ENCODE results near the gene SNTG2.

The SNTG2 gene

GRCh38 chr2:1137913-1138391, 187.3 kb downstream of the SNTG2 start:
- DNase-seq, result no peak

- DNase-seq, result peak in 6 of 56 donors; percentile 1 to 7 (median 4)
Observed at GRCh38 chr2:1140389-1141003, 189.8 kb downstream of the SNTG2 start.

GRCh38 chr2:1141079-1141478, 190.4 kb downstream of the SNTG2 start:
- no peak for DNase-seq

GRCh38 chr2:1143129-1143528, 192.5 kb downstream of the SNTG2 start:
- no peak for DNase-seq

- DNase-seq, result no peak
Observed at GRCh38 chr2:1147873-1148612, 197.4 kb downstream of the SNTG2 start.

- no peak for DNase-seq
Observed at GRCh38 chr2:1150724-1151511, 200.3 kb downstream of the SNTG2 start.

GRCh38 chr2:1152375-1152774, 201.7 kb downstream of the SNTG2 start:
- no peak for DNase-seq

- DNase-seq, result no peak
Observed at GRCh38 chr2:1153920-1154319, 203.3 kb downstream of the SNTG2 start.

- no peak for DNase-seq
Observed at GRCh38 chr2:1154710-1155594, 204.3 kb downstream of the SNTG2 start.

GRCh38 chr2:1156059-1156458, 205.4 kb downstream of the SNTG2 start:
- DNase-seq, result no peak

GRCh38 chr2:1156531-1156930, 205.9 kb downstream of the SNTG2 start:
- no peak for DNase-seq

- no peak for DNase-seq
Observed at GRCh38 chr2:1157107-1157506, 206.5 kb downstream of the SNTG2 start.

- no peak for DNase-seq
Observed at GRCh38 chr2:1159013-1159412, 208.4 kb downstream of the SNTG2 start.

GRCh38 chr2:1162246-1162645, 211.6 kb downstream of the SNTG2 start:
- DNase-seq, result no peak

- no peak for DNase-seq
Observed at GRCh38 chr2:1162768-1163584, 212.3 kb downstream of the SNTG2 start.

- no peak for DNase-seq
Observed at GRCh38 chr2:1166976-1167375, 216.3 kb downstream of the SNTG2 start.

GRCh38 chr2:1168846-1169245, 218.2 kb downstream of the SNTG2 start:
- DNase-seq, result no peak

- no peak for DNase-seq
Observed at GRCh38 chr2:1169291-1169949, 218.8 kb downstream of the SNTG2 start.

GRCh38 chr2:1170241-1170640, 219.6 kb downstream of the SNTG2 start:
- DNase-seq, result no peak

GRCh38 chr2:1170711-1171110, 220.1 kb downstream of the SNTG2 start:
- no peak for DNase-seq

Data from nucleus accumbens (tissue), 56 donors.